Endothelial cell of umbilical vein (primary cell): ENCODE measurements around the gene HTR1E. TPM values are rescaled to one million over a fixed set of nuclear protein-coding genes. Genes with fewer than 3 reads are reported as not detected.

Source experiments
- BruUV-seq: library from RNA; stranded (reverse); fragments of 400-500 nt; replicated peaks from 2 replicates; lab custom pipeline; 2021; lab: Mats Ljungman, UMichigan
- CTCF ChIA-PET: fragments of 300-600, 350-600 bp; sonication (Branson Sonifier 250); formaldehyde crosslinking; loops from one replicate; lab custom pipeline; 2021; ENCODE audit warnings: antibody characterized with exemption, inconsistent platforms; lab: Charles Lee
- POLR2A ChIA-PET: fragments of 300-600, 350-600 bp; sonication (Branson Sonifier 250); formaldehyde crosslinking; loops from one replicate; lab custom pipeline; 2021; ENCODE audit warnings: antibody characterized with exemption, inconsistent platforms; lab: Charles Lee
- DNase-seq: peaks from one replicate; pipeline ENCODE4 v3.0.0-alpha.2; 2011; ENCODE audit warnings: low read depth, low spot score
- FAIRE-seq: peaks from 2 replicates; lab custom pipeline; 2011; peaks lifted over from hg19 to GRCh38; lab: Jason Lieb, UNC
- H2AFZ ChIP-seq: 2 replicates; pipeline ENCODE4 v1.6.0; 2012; ENCODE audit warnings: low read depth, low read length, control low read depth, inconsistent platforms
- H3K27ac ChIP-seq: 2 replicates; pipeline ENCODE4 v1.5.1; 2011; ENCODE audit warnings: low read depth, mild to moderate bottlenecking, control low read depth, low read length, moderate library complexity; ENCODE audit not compliant: insufficient read depth
- H3K27me3 ChIP-seq, 2 experiments: 2 replicates each; pipeline versions ENCODE4 v1.6.0 to v1.6.1; 2011; ENCODE audit warnings: low read length in 2 of 2, mixed read lengths in 1 of 2; ENCODE audit not compliant: control insufficient read depth in 2 of 2, insufficient read depth in 2 of 2
- H3K36me3 ChIP-seq, 2 experiments: 2 replicates in 1 of 2; 3 replicates in 1 of 2; pipeline ENCODE4 v1.5.1; 2011; ENCODE audit warnings: low read length in 2 of 2, mild to moderate bottlenecking in 1 of 2, moderate library complexity in 1 of 2; ENCODE audit not compliant: control insufficient read depth in 2 of 2, insufficient read depth in 2 of 2; ENCODE audit errors: extremely low read depth in 1 of 2
- H3K4me1 ChIP-seq: 3 replicates; pipeline ENCODE4 v1.5.1; 2011; ENCODE audit warnings: mild to moderate bottlenecking, low read length; ENCODE audit not compliant: control insufficient read depth, insufficient read depth; ENCODE audit errors: extremely low read depth
- H3K4me2 ChIP-seq: 2 replicates; pipeline ENCODE4 v1.6.1; 2011; ENCODE audit warnings: low read length, control low read depth, mixed read lengths; ENCODE audit not compliant: insufficient read depth
- H3K4me3 ChIP-seq, 3 experiments: fragments of 200-600 bp in 1 of 3; sonication (generic), shearing (Covaris generic) in 1 of 3; replicated peaks in 1 of 3; 2 replicates each; pipeline ENCODE4 v1.5.1; 2011 to 2016; ENCODE audit warnings: control low read depth in 3 of 3, low read length in 3 of 3, mild to moderate bottlenecking in 2 of 3, inconsistent platforms in 1 of 3, low read depth in 1 of 3, moderate library complexity in 1 of 3; ENCODE audit not compliant: insufficient read depth in 1 of 3
- H3K79me2 ChIP-seq: 2 replicates; pipeline ENCODE4 v1.6.0; 2012; ENCODE audit warnings: low read length, inconsistent platforms; ENCODE audit not compliant: control insufficient read depth, insufficient read depth
- H3K9ac ChIP-seq: replicated peaks from 2 replicates; pipeline ENCODE3; 2011; ENCODE audit warnings: low read length, control low read depth; ENCODE audit not compliant: insufficient read depth; ENCODE audit errors: extremely low read depth
- H3K9me1 ChIP-seq: replicated peaks from 3 replicates; pipeline ENCODE4 v1.6.0; 2011; ENCODE audit warnings: mild to moderate bottlenecking, low read length; ENCODE audit not compliant: control insufficient read depth, insufficient read depth; ENCODE audit errors: extremely low read depth
- H3K9me3 ChIP-seq: replicated peaks from 2 replicates; pipeline ENCODE4 v1.5.1; 2012; ENCODE audit warnings: low read length, inconsistent platforms; ENCODE audit not compliant: control insufficient read depth, insufficient read depth
- H4K20me1 ChIP-seq: replicated peaks from 2 replicates; pipeline ENCODE3; 2011; ENCODE audit warnings: mild to moderate bottlenecking, low read length; ENCODE audit not compliant: control insufficient read depth, insufficient read depth; ENCODE audit errors: extremely low read depth
- EZH2 ChIP-seq: IDR thresholded peaks from 2 replicates; pipeline ENCODE4 v1.6.1; 2012; ENCODE audit warnings: borderline replicate concordance, low read depth, mild to moderate bottlenecking, moderate library complexity, low read length, inconsistent platforms; ENCODE audit not compliant: severe bottlenecking
- FOS ChIP-seq: IDR thresholded peaks from 2 replicates; pipeline ENCODE4 v1.6.1; 2011; ENCODE audit warnings: mild to moderate bottlenecking, low read length, moderate library complexity, borderline replicate concordance; ENCODE audit not compliant: insufficient read depth
- GATA2 ChIP-seq: IDR thresholded peaks from 2 replicates; pipeline ENCODE4 v1.7.0; 2011; ENCODE audit warnings: low read depth, mild to moderate bottlenecking, moderate library complexity, mixed read lengths, low read length; ENCODE audit not compliant: insufficient read length, insufficient read depth
- JUN ChIP-seq: IDR thresholded peaks from 2 replicates; pipeline ENCODE4 v1.6.1; 2011; ENCODE audit warnings: borderline replicate concordance, low read depth; ENCODE audit not compliant: insufficient read length, insufficient read depth
- MYC ChIP-seq: IDR thresholded peaks from one replicate; pipeline ENCODE4 v1.6.1; 2011; ENCODE audit warnings: mild to moderate bottlenecking, low read depth, low read length
- POLR2A ChIP-seq: IDR thresholded peaks from 2 replicates; pipeline ENCODE4 v1.6.1; 2012; ENCODE audit warnings: low read depth, mild to moderate bottlenecking, control low read depth, low read length
- POLR2AphosphoS5 ChIP-seq: IDR thresholded peaks from 2 replicates; pipeline ENCODE4 v1.6.1; 2012; ENCODE audit warnings: low read depth, mild to moderate bottlenecking, control low read depth, low read length, moderate library complexity; ENCODE audit not compliant: insufficient read depth
- dilution Hi-C: fragments of 300-500 bp; cut with MboI; formaldehyde crosslinking; loops from one replicate; pipeline ENCODE4 v1.15.0; 2019; ENCODE audit warnings: low sequenced_read_pairs; ENCODE audit not compliant: extremely low pct_ligation_motif_present
- intact Hi-C: fragments of 100-400 bp; cut with micrococcal nuclease; formaldehyde crosslinking; loops from one replicate; pipeline ENCODE4 v1.10.0; 2022
- polyA plus RNA-seq, 4 experiments: library from polyadenylated mRNA; depleted of rRNA in 3 of 4; stranded (reverse) in 3 of 4; unstranded in 1 of 4; fragments of >200 nt; gene quantifications; 2 replicates each; pipeline versions ENCODE4 v1.2.1 to v1.2.3, GENCODE V29; 2011 to 2012; ENCODE audit warnings: missing spikeins in 1 of 4
- total RNA-seq: library from RNA; stranded (reverse); gene quantifications from 2 replicates; pipeline ENCODE4 v1.2.3, GENCODE V29; 2021
- TF ChIP-seq, protein P1 (sequence below), 2 donors: IDR thresholded peaks; 1 replicate in 1 of 2; 2 replicates in 1 of 2; pipeline ENCODE4 v1.5.1; 2011; ENCODE audit warnings: low read length in 2 of 2, mild to moderate bottlenecking in 2 of 2, moderate library complexity in 2 of 2, control low read depth in 1 of 2, inconsistent platforms in 1 of 2, low read depth in 1 of 2; ENCODE audit not compliant: insufficient read depth in 1 of 2; ENCODE audit errors: extremely low read depth in 1 of 2
- TF ChIP-seq, protein P2 (sequence below): IDR thresholded peaks from 2 replicates; pipeline ENCODE4 v1.6.1; 2011; ENCODE audit not compliant: insufficient read depth, insufficient read length

Gene HTR1E
- total and polyA plus RNA-seq, 2 donors (not counting 3 experiments of a cell fraction or from before 2014, with no cell fraction given), result not detected

DNA sequence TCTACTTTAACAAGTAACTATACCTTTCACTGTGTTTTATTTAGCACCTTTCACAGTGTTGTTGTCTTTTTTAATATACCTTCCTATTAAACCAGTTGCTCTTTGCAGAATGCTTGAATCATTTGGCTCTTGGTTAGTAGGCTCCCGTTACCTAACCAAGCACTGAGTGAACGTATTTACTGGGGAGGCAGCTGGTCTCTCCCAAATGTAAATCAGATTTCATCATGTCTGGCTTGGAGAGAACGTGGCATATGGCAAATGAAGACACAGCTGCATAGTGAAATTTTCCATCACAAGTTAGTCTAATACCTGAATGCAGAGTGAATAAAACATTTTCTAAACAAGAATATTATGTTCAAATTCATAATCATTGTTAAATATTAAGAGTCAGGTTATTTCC, 12.4 kb downstream of the HTR1E start:
- H3K4me3 ChIP-seq, result no peak overlapping the region
- no peak for DNase-seq
- ChIA-PET CTCF (no interaction called here), POLR2A (no interaction called here)
- no peaks in the 10 kb centered on the region for H3K36me3 ChIP-seq
- no peaks in the 10 kb centered on the region for H3K27me3 ChIP-seq
- TF ChIP-seq, protein P1, sequence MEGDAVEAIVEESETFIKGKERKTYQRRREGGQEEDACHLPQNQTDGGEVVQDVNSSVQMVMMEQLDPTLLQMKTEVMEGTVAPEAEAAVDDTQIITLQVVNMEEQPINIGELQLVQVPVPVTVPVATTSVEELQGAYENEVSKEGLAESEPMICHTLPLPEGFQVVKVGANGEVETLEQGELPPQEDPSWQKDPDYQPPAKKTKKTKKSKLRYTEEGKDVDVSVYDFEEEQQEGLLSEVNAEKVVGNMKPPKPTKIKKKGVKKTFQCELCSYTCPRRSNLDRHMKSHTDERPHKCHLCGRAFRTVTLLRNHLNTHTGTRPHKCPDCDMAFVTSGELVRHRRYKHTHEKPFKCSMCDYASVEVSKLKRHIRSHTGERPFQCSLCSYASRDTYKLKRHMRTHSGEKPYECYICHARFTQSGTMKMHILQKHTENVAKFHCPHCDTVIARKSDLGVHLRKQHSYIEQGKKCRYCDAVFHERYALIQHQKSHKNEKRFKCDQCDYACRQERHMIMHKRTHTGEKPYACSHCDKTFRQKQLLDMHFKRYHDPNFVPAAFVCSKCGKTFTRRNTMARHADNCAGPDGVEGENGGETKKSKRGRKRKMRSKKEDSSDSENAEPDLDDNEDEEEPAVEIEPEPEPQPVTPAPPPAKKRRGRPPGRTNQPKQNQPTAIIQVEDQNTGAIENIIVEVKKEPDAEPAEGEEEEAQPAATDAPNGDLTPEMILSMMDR (IDR thresholded peaks at IDR 0.05; ENCODE audit: extremely low read depth in 1 of 2, insufficient read depth in 1 of 2, low read depth in 1 of 2, low read length in 2 of 2), result no peak
- no peak for TF ChIP-seq EZH2
- TF ChIP-seq FOS, result no peak
- TF ChIP-seq, protein P2, sequence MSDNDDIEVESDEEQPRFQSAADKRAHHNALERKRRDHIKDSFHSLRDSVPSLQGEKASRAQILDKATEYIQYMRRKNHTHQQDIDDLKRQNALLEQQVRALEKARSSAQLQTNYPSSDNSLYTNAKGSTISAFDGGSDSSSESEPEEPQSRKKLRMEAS, result no peak
- TF ChIP-seq POLR2AphosphoS5, result no peak
- TF ChIP-seq JUN, result no peak
- no peak for TF ChIP-seq POLR2A
- no peak for TF ChIP-seq GATA2
- TF ChIP-seq MYC, result no peak
- FAIRE-seq, result no peak
- H3K4me2 ChIP-seq, result no peak overlapping the region
- H3K4me1 ChIP-seq, result no peaks in the 10 kb centered on the region
- no peaks in the 10 kb centered on the region for H3K79me2 ChIP-seq
- no peaks in the 10 kb centered on the region for H4K20me1 ChIP-seq
- H3K9me1 ChIP-seq, result no peaks in the 10 kb centered on the region
- BruUV-seq, result no TSS peak
- no peak overlapping the region for H2AFZ ChIP-seq
- no peak overlapping the region for H3K27ac ChIP-seq
- no peaks in the 10 kb centered on the region for H3K9me3 ChIP-seq
- intact Hi-C loops (no loop called here), dilution Hi-C loops (no loop called here)
- H3K9ac ChIP-seq, result no peak overlapping the region
